Duodenal mucosa (tissue), 2 donors: ENCODE measurements around the gene ZFYVE9.
"Not testable (repeated sequence)": the region's sequence is repeated elsewhere in the genome, so short reads cannot be mapped to it uniquely, and the experiment has no call there.

Source experiments
- H3K27ac ChIP-seq: one replicate; pipeline ENCODE4 v1.7.0; 2013; ENCODE audit warnings: low read depth, low read length
- H3K27me3 ChIP-seq, 2 donors: one replicate each; pipeline ENCODE4 v1.7.0; 2013; ENCODE audit warnings: low read length in 2 of 2, control low read depth in 1 of 2; ENCODE audit not compliant: insufficient read depth in 2 of 2, control insufficient read depth in 1 of 2
- H3K36me3 ChIP-seq, 2 donors: one replicate each; pipeline ENCODE4 v1.7.0; 2013; ENCODE audit warnings: low read length in 2 of 2, control low read depth in 1 of 2; ENCODE audit not compliant: insufficient read depth in 2 of 2, control insufficient read depth in 1 of 2
- H3K4me1 ChIP-seq, 2 donors: one replicate each; pipeline ENCODE4 v1.7.0; 2013; ENCODE audit warnings: low read length in 2 of 2, control low read depth in 1 of 2; ENCODE audit not compliant: insufficient read depth in 2 of 2, control insufficient read depth in 1 of 2
- H3K4me3 ChIP-seq, 2 donors: one replicate each; pipeline ENCODE4 v1.7.0; 2013; ENCODE audit warnings: low read length in 2 of 2, low read depth in 1 of 2
- H3K9ac ChIP-seq, 2 donors: one replicate each; pipeline ENCODE4 v1.7.0; 2013; ENCODE audit warnings: low read length in 2 of 2, low read depth in 1 of 2
- H3K9me3 ChIP-seq, 2 donors: one replicate each; pipeline ENCODE4 v1.7.0; 2013; ENCODE audit warnings: low read length in 2 of 2, control low read depth in 1 of 2; ENCODE audit not compliant: control insufficient read depth in 1 of 2

Gene ZFYVE9

GRCh38 chr1:52168373-52169080 is 26.6 kb downstream of the ZFYVE9 start:
- H3K27ac ChIP-seq, result no peak overlapping the region
- no peak overlapping the region for H3K4me3 ChIP-seq
- no peak overlapping the region for H3K9ac ChIP-seq
- H3K9me3 ChIP-seq, result no peaks in the 10 kb centered on the region
- H3K4me1 ChIP-seq, result no peaks in the 10 kb centered on the region
- no peaks in the 10 kb centered on the region for H3K27me3 ChIP-seq
- H3K36me3 ChIP-seq, result no peaks in the 10 kb centered on the region

DNA sequence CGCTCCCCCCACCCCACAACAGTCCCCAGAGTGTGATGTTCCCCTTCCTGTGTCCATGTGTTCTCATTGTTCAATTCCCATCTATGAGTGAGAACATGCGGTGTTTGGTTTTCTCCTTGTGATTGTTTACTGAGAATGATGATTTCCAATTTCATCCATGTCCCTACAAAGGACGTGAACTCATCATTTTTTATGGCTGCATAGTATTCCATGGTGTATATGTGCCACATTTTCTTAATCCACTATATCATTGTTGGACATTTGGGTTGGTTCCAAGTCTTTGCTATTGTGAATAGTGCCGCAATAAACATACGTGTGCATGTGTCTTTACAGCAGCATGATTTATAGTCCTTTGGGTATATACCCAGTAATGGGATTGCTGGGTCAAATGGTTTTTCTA is 29.3 kb downstream of the ZFYVE9 start:
- not testable (repeated sequence) for H3K27me3 ChIP-seq, H3K9me3 ChIP-seq, H3K4me1 ChIP-seq, H3K36me3 ChIP-seq, H3K9ac ChIP-seq, H3K27ac ChIP-seq, H3K4me3 ChIP-seq

DNA sequence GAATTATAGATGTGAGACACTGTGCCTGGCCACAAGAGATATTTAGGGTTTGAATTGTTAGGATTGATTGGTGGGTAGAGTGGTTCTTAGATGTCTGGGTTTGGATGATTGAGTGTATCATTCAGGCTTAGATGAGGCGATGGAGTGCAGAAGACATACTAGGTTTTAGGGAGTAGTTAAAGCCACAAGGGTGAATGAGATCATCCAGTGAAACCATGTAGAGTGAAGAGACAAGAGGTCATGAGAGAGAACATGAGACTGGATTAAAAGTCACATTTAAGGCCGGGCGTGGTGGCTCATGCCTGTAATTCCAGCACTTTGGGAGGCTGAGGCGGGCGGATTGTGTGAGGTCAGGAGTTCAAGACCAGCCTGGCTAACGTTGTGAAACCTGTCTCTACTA is 37.2 kb downstream of the ZFYVE9 start:
- Histone ChIP-seq H3K4me1 (no peaks in the 10 kb centered on the region), H3K9me3 (no peaks in the 10 kb centered on the region), H3K27ac (no peak overlapping the region), H3K4me3 (no peak overlapping the region), H3K27me3 (no peaks in the 10 kb centered on the region), H3K36me3 (no peaks in the 10 kb centered on the region), H3K9ac (no peak overlapping the region)

GRCh38 chr1:52180176-52180575 is 38.3 kb downstream of the ZFYVE9 start:
- Histone ChIP-seq H3K27ac (no peak overlapping the region), H3K4me1 (no peaks in the 10 kb centered on the region), H3K27me3 (no peaks in the 10 kb centered on the region), H3K9ac (no peak overlapping the region), H3K36me3 (no peaks in the 10 kb centered on the region), H3K4me3 (no peak overlapping the region), H3K9me3 (no peaks in the 10 kb centered on the region)

DNA sequence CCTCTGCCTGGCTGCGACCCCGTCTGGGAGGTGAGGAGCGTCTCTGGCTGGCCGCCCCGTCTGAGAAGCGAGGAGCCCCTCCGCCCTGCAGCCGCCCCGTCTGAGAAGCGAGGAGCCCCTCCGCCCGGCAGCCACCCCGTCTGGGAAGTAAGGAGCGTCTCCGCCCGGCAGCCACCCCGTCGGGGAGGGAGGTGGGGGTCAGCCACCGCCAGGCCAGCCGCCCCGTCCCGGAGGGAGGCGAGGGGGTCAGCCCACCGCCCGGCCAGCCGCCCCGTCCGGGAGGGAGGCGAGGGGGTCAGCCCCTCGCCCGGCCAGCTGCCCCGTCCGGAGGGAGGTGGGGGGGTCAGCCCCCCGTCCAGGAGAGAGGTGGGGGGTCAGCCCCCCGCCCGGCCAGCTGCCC is 39.9 kb downstream of the ZFYVE9 start:
- not testable (repeated sequence) for H3K9me3 ChIP-seq, H3K4me3 ChIP-seq, H3K4me1 ChIP-seq, H3K36me3 ChIP-seq, H3K27ac ChIP-seq, H3K27me3 ChIP-seq, H3K9ac ChIP-seq

DNA sequence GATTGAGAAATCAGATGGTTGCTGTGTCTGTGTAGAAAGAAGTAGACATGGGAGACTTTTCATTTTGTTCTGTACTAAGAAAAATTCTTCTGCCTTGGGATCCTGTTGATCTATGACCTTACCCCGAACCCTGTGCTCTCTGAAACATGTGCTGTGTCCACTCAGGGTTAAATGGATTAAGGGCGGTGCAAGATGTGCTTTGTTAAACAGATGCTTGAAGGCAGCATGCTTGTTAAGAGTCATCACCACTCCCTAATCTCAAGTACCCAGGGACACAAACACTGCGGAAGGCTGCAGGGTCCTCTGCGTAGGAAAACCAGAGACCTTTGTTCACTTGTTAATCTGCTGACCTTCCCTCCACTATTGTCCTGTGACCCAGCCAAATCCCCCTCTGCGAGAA is 40.4 kb downstream of the ZFYVE9 start:
- H3K9me3 ChIP-seq, H3K4me1 ChIP-seq, H3K9ac ChIP-seq, H3K4me3 ChIP-seq, H3K27me3 ChIP-seq, H3K27ac ChIP-seq, H3K36me3 ChIP-seq: not testable (repeated sequence)

- Histone ChIP-seq H3K9me3 (no peaks in the 10 kb centered on the region), H3K4me1 (no peaks in the 10 kb centered on the region), H3K27me3 (no peaks in the 10 kb centered on the region), H3K4me3 (no peak overlapping the region), H3K27ac (no peak overlapping the region), H3K36me3 (no peaks in the 10 kb centered on the region), H3K9ac (no peak overlapping the region)
Measured at GRCh38 chr1:52182874-52183400, 41.0 kb downstream of the ZFYVE9 start.

GRCh38 chr1:52186449-52186848 is 44.6 kb downstream of the ZFYVE9 start:
- Histone ChIP-seq H3K36me3 (no peaks in the 10 kb centered on the region), H3K27ac (no peak overlapping the region), H3K4me1 (no peaks in the 10 kb centered on the region), H3K4me3 (no peak overlapping the region), H3K9ac (no peak overlapping the region), H3K9me3 (no peaks in the 10 kb centered on the region), H3K27me3 (no peaks in the 10 kb centered on the region)

GRCh38 chr1:52189898-52190480 is 48.1 kb downstream of the ZFYVE9 start:
- no peak overlapping the region for H3K4me3 ChIP-seq
- no peak overlapping the region for H3K27ac ChIP-seq

DNA sequence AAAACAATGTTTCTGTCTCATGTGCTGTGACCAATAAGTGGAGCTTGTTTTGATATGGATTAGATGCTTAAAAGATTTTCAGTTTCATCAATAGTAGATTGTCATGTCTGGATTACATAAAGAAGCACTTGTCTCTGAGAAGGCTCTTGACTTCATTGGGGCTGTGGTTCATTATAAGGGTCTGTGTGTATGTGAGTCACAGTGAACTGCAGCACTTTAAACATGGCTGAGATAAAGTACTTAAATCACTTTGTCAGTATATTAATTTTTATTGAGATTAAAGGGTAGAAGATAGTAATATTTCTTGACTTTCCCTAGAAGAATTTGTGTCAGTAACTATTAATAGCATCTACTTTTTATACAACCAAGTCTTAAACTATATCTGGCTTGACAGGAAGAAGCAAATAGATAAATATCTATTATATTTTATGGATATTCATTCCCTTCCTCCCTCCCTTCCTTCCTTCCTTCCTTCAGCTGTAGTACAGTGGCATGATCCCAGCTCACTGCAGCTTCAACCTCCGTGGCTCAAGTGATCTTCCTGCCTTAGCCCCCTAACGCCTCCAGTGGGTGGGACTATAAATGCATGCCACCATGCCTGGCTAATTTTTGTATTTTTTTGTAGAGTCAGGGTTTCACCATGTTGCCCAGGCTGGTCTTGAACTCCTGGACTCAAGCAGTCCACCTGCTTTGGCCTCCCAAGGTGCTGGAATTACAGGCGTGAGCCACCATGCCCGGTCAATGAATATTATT is 48.8 kb downstream of the ZFYVE9 start:
- Histone ChIP-seq H3K27ac (no peak overlapping the region), H3K36me3 (no peaks in the 10 kb centered on the region), H3K27me3 (no peaks in the 10 kb centered on the region), H3K4me3 (no peak overlapping the region), H3K9ac (no peak overlapping the region), H3K4me1 (no peaks in the 10 kb centered on the region), H3K9me3 (no peaks in the 10 kb centered on the region)

More at GRCh38 chr1:52189898-52190480, 48.1 kb downstream of the ZFYVE9 start:
- H3K27me3 ChIP-seq, result no peaks in the 10 kb centered on the region
- no peaks in the 10 kb centered on the region for H3K9me3 ChIP-seq
- no peaks in the 10 kb centered on the region for H3K4me1 ChIP-seq
- H3K9ac ChIP-seq, result no peak overlapping the region
- H3K36me3 ChIP-seq, result no peaks in the 10 kb centered on the region
